Panc1 (cell line): ENCODE results near the gene CEP135. TPM values are rescaled to one million over a fixed set of nuclear protein-coding genes. Genes with fewer than 3 reads are reported as not detected.

ENCODE experiments used
- ATAC-seq: fragments of 200-7000 bp; cut with Tn5 transposase; 2 replicates; pipeline ENCODE4 v1.9.1; 2020; ENCODE audit warnings: mild to moderate bottlenecking, moderate library complexity
- BruUV-seq: library from RNA; stranded (reverse); fragments of 400-500 nt; replicated peaks from 2 replicates; lab custom pipeline; 2021; lab: Mats Ljungman, UMichigan
- CTCF ChIA-PET: fragments of 300-600 bp; sonication (Branson Sonifier 250); formaldehyde crosslinking; loops from one replicate; lab custom pipeline; 2022; ENCODE audit warnings: antibody characterized with exemption; lab: Charles Lee
- POLR2A ChIA-PET: fragments of 300-600 bp; sonication (Branson Sonifier 250); formaldehyde crosslinking; loops from one replicate; lab custom pipeline; 2022; ENCODE audit warnings: antibody characterized with exemption; lab: Charles Lee
- DNase-seq: peaks from one replicate; pipeline ENCODE4 v3.0.0-alpha.2; 2010; ENCODE audit warnings: low read depth, low spot score
- H3K27ac ChIP-seq: 2 replicates; pipeline ENCODE4 v1.5.1; 2011; ENCODE audit warnings: mild to moderate bottlenecking, low read length, inconsistent platforms
- H3K27me3 ChIP-seq: fragments of 200-500 bp; sonication (Bioruptor generic); 2 replicates; pipeline ENCODE4 v1.6.0; 2014; ENCODE audit warnings: low read length, inconsistent platforms; ENCODE audit not compliant: control insufficient read depth, insufficient read depth
- H3K36me3 ChIP-seq: fragments of 200-500 bp; sonication (Bioruptor generic); 2 replicates; pipeline ENCODE4 v1.5.1; 2014; ENCODE audit warnings: inconsistent platforms, mild to moderate bottlenecking, low read length, moderate library complexity; ENCODE audit not compliant: control insufficient read depth, insufficient read depth
- H3K4me1 ChIP-seq: 2 replicates; pipeline ENCODE4 v1.5.1; 2011; ENCODE audit warnings: inconsistent platforms, mild to moderate bottlenecking, low read length, moderate library complexity; ENCODE audit not compliant: control insufficient read depth, insufficient read depth
- H3K4me3 ChIP-seq, 2 experiments: 2 replicates each; pipeline ENCODE4 v1.5.1; 2011 to 2012; ENCODE audit warnings: low read depth in 2 of 2, low read length in 2 of 2, mild to moderate bottlenecking in 2 of 2, inconsistent platforms in 1 of 2, moderate library complexity in 1 of 2
- H3K9me3 ChIP-seq: fragments of 200-500 bp; sonication (Bioruptor generic); 2 replicates; pipeline ENCODE4 v1.5.1; 2014; ENCODE audit warnings: low read depth, mild to moderate bottlenecking, inconsistent platforms, low read length, moderate library complexity; ENCODE audit not compliant: control insufficient read depth, insufficient read depth
- POLR2AphosphoS5 ChIP-seq: IDR thresholded peaks from 2 replicates; pipeline ENCODE4 v1.6.1; 2012; ENCODE audit warnings: mild to moderate bottlenecking, low read depth, low read length, moderate library complexity
- REST ChIP-seq, 2 experiments: IDR thresholded peaks; 2 replicates each; pipeline ENCODE4 v1.6.1; 2011 to 2012; ENCODE audit warnings: low read depth in 2 of 2, control low read depth in 1 of 2, low read length in 1 of 2, mild to moderate bottlenecking in 1 of 2, moderate library complexity in 1 of 2; ENCODE audit not compliant: insufficient read depth in 1 of 2
- SIN3A ChIP-seq: IDR thresholded peaks from 2 replicates; pipeline ENCODE4 v1.6.1; 2012; ENCODE audit warnings: low read depth, mild to moderate bottlenecking, low read length, moderate library complexity, borderline replicate concordance; ENCODE audit not compliant: insufficient read depth
- TCF7L2 ChIP-seq: IDR thresholded peaks from 2 replicates; pipeline ENCODE4 v1.6.1; 2011; ENCODE audit warnings: mild to moderate bottlenecking, low read depth, low read length, inconsistent platforms
- in situ Hi-C: cut with HindIII; loops from 2 replicates; pipeline ENCODE4 v1.10.0; 2016; ENCODE audit warnings: low sequenced_read_pairs, low pct_unique_long_range_greater_than_20kb
- intact Hi-C: fragments of 100-400 bp; cut with micrococcal nuclease; formaldehyde crosslinking; loops from one replicate; pipeline ENCODE4 v1.10.0; 2022; ENCODE audit not compliant: unreplicated experiment
- total RNA-seq: library from RNA; stranded (reverse); gene quantifications from one replicate; pipeline ENCODE4 v1.2.1, GENCODE V29; 2021; ENCODE audit not compliant: unreplicated experiment
- TF ChIP-seq, protein P1 (sequence below): fragments of 450-650 bp; IDR thresholded peaks from 2 replicates; pipeline ENCODE4 v1.5.1; 2017; ENCODE audit warnings: mild to moderate bottlenecking

Gene CEP135
- total RNA-seq, 1 experiment from 2014 or later, result 9.5 TPM

DNA sequence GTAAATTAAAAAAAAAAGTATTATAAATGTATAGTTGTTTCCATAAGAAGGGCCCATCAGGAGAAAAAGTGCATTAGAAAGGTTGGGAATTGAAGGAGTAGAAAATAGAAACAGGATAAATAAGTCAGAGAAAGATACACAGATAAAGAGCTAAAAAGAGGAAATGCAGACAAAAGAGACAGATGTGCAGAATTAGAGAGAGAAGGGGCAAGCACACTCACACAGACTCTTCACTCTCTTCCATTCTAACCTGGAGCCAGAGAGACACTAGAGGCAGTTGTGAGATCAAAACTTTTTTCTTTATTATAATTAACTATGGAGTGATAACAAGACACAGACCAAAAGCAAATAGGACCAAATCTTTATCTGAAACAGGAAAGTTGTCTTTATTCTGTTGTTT, 134.1 kb downstream of the CEP135 start:
- ATAC-seq, result no peak
- Histone ChIP-seq H3K36me3 (no peaks in the 10 kb centered on the region), H3K27ac (no peak overlapping the region), H3K27me3 (no peaks in the 10 kb centered on the region), H3K4me3 (no peak overlapping the region), H3K9me3 (no peaks in the 10 kb centered on the region), H3K4me1 (peaks cover 2% of the 10 kb centered on the region; the same call in 1 of the 2 replicates)
- ChIA-PET CTCF (no interaction called here), POLR2A (no interaction called here)
- no peak for DNase-seq
- BruUV-seq, result no TSS peak
- intact Hi-C loops, result no loop called here
- in situ Hi-C loops, result no loop called here
- TF ChIP-seq REST (IDR thresholded peaks at IDR 0.05; ENCODE audit: insufficient read depth in 1 of 2, low read depth in 2 of 2, low read length in 1 of 2), result no peak
- TF ChIP-seq POLR2AphosphoS5, result no peak
- TF ChIP-seq, protein P1, sequence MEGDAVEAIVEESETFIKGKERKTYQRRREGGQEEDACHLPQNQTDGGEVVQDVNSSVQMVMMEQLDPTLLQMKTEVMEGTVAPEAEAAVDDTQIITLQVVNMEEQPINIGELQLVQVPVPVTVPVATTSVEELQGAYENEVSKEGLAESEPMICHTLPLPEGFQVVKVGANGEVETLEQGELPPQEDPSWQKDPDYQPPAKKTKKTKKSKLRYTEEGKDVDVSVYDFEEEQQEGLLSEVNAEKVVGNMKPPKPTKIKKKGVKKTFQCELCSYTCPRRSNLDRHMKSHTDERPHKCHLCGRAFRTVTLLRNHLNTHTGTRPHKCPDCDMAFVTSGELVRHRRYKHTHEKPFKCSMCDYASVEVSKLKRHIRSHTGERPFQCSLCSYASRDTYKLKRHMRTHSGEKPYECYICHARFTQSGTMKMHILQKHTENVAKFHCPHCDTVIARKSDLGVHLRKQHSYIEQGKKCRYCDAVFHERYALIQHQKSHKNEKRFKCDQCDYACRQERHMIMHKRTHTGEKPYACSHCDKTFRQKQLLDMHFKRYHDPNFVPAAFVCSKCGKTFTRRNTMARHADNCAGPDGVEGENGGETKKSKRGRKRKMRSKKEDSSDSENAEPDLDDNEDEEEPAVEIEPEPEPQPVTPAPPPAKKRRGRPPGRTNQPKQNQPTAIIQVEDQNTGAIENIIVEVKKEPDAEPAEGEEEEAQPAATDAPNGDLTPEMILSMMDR, result no peak
- no peak for TF ChIP-seq SIN3A
- no peak for TF ChIP-seq TCF7L2

Other genes with a start within 250 kb of the CEP135 start
- gene EXOC1L, start 129.2 kb upstream of the CEP135 start, total RNA-seq, result not detected
- gene EXOC1, start 95.3 kb upstream of the CEP135 start, total RNA-seq, result 24.1 TPM